Measurements from ENCODE around the gene SH2D5.

The SH2D5 gene

GRCh38 chr1:20729990-20730689, 2.4 kb downstream of the SH2D5 start:
- in situ Hi-C loops (cut with HindIII; ENCODE audit: low pct_ligation_motif_present, low pct_unique_long_range_greater_than_20kb, low sequenced_read_pairs): no loop called here

GRCh38 chr1:20729155-20729931, 3.2 kb downstream of the SH2D5 start:
- in situ Hi-C loops (cut with HindIII; ENCODE audit: low pct_ligation_motif_present, low pct_unique_long_range_greater_than_20kb, low sequenced_read_pairs): no loop called here
- DNase-seq: no peak

More at GRCh38 chr1:20729990-20730689, 2.4 kb downstream of the SH2D5 start:
- no peak for DNase-seq

- no peak for DNase-seq
- in situ Hi-C loops (cut with HindIII; ENCODE audit: low pct_ligation_motif_present, low pct_unique_long_range_greater_than_20kb, low sequenced_read_pairs): no loop called here
Observed at GRCh38 chr1:20728371-20729154, 3.9 kb downstream of the SH2D5 start.

GRCh38 chr1:20727746-20728316, 4.7 kb downstream of the SH2D5 start:
- no peak for DNase-seq
- in situ Hi-C loops (cut with HindIII; ENCODE audit: low pct_ligation_motif_present, low pct_unique_long_range_greater_than_20kb, low sequenced_read_pairs): no loop called here

- in situ Hi-C loops (cut with HindIII; ENCODE audit: low pct_ligation_motif_present, low pct_unique_long_range_greater_than_20kb, low sequenced_read_pairs): no loop called here
- no peak for DNase-seq
Observed at GRCh38 chr1:20726932-20727745, 5.4 kb downstream of the SH2D5 start.

GRCh38 chr1:20726118-20726911, 6.2 kb downstream of the SH2D5 start:
- no peak for DNase-seq
- in situ Hi-C loops (cut with HindIII; ENCODE audit: low pct_ligation_motif_present, low pct_unique_long_range_greater_than_20kb, low sequenced_read_pairs): no loop called here

- DNase-seq: peak; percentile 39
- in situ Hi-C loops (cut with HindIII; ENCODE audit: low pct_ligation_motif_present, low pct_unique_long_range_greater_than_20kb, low sequenced_read_pairs): no loop called here
Observed at GRCh38 chr1:20725189-20726117, 7.0 kb downstream of the SH2D5 start.

GRCh38 chr1:20724364-20725188, 7.9 kb downstream of the SH2D5 start:
- DNase-seq: no peak
- in situ Hi-C loops (cut with HindIII; ENCODE audit: low pct_ligation_motif_present, low pct_unique_long_range_greater_than_20kb, low sequenced_read_pairs): no loop called here

- no peak for DNase-seq
- in situ Hi-C loops (cut with HindIII; ENCODE audit: low pct_ligation_motif_present, low pct_unique_long_range_greater_than_20kb, low sequenced_read_pairs): no loop called here
Observed at GRCh38 chr1:20723537-20724363, 8.8 kb downstream of the SH2D5 start.

- in situ Hi-C loops (cut with HindIII; ENCODE audit: low pct_ligation_motif_present, low pct_unique_long_range_greater_than_20kb, low sequenced_read_pairs): no loop called here
- no peak for DNase-seq
Observed at GRCh38 chr1:20723159-20723536, 9.4 kb downstream of the SH2D5 start.

- DNase-seq: no peak
- in situ Hi-C loops (cut with HindIII; ENCODE audit: low pct_ligation_motif_present, low pct_unique_long_range_greater_than_20kb, low sequenced_read_pairs): no loop called here
Observed at GRCh38 chr1:20721117-20722061, 11.1 kb downstream of the SH2D5 start.

GRCh38 chr1:20720631-20721091, 11.8 kb downstream of the SH2D5 start:
- no peak for DNase-seq
- in situ Hi-C loops (cut with HindIII; ENCODE audit: low pct_ligation_motif_present, low pct_unique_long_range_greater_than_20kb, low sequenced_read_pairs): no loop called here

GRCh38 chr1:20719871-20720620, 12.5 kb downstream of the SH2D5 start:
- no peak for DNase-seq
- in situ Hi-C loops (cut with HindIII; ENCODE audit: low pct_ligation_motif_present, low pct_unique_long_range_greater_than_20kb, low sequenced_read_pairs): no loop called here
